H9 (cell line): Measurements from ENCODE around the gene PLEKHG1. TPM values are rescaled to one million over a fixed set of nuclear protein-coding genes. Genes with fewer than 3 reads are reported as not detected.

Experiments
- DNase-seq: peaks from one replicate; pipeline ENCODE4 v3.0.0-alpha.2; 2017
- H2AFZ ChIP-seq: one replicate; pipeline ENCODE4 v1.6.1; 2013; ENCODE audit warnings: mild to moderate bottlenecking, low read length, control low read depth, moderate library complexity
- H2AK5ac ChIP-seq: 2 replicates; pipeline ENCODE4 v1.6.1; 2013; ENCODE audit warnings: low read length, control low read depth, mixed read lengths; ENCODE audit not compliant: insufficient read length
- H2BK120ac ChIP-seq: one replicate; pipeline ENCODE4 v1.6.1; 2013; ENCODE audit warnings: low read depth, mild to moderate bottlenecking, low read length, control low read depth, inconsistent platforms; ENCODE audit not compliant: poor library complexity, severe bottlenecking
- H2BK12ac ChIP-seq: 2 replicates; pipeline ENCODE4 v1.6.1; 2013; ENCODE audit warnings: low read length, control low read depth, mixed read lengths, low read depth; ENCODE audit not compliant: insufficient read length
- H2BK15ac ChIP-seq: 2 replicates; pipeline ENCODE4 v1.6.1; 2013; ENCODE audit warnings: low read depth, low read length, control low read depth
- H2BK20ac ChIP-seq: one replicate; pipeline ENCODE4 v1.6.1; 2013; ENCODE audit warnings: low read depth, mild to moderate bottlenecking, low read length, control low read depth, inconsistent platforms; ENCODE audit not compliant: poor library complexity, severe bottlenecking
- H2BK5ac ChIP-seq: 2 replicates; pipeline ENCODE4 v1.6.1; 2013; ENCODE audit warnings: low read length, control low read depth, mixed read lengths; ENCODE audit not compliant: insufficient read length
- H3K14ac ChIP-seq: 2 replicates; pipeline ENCODE4 v1.6.1; 2013; ENCODE audit warnings: low read length, control low read depth; ENCODE audit not compliant: insufficient read depth
- H3K18ac ChIP-seq: 2 replicates; pipeline ENCODE4 v1.6.1; 2013; ENCODE audit warnings: low read depth, mild to moderate bottlenecking, mixed read lengths, low read length, control low read depth; ENCODE audit not compliant: insufficient read length
- H3K23ac ChIP-seq: 2 replicates; pipeline ENCODE4 v1.6.1; 2013; ENCODE audit warnings: low read length, control low read depth, mixed read lengths, low read depth; ENCODE audit not compliant: insufficient read length
- H3K23me2 ChIP-seq: 2 replicates; pipeline ENCODE4 v1.6.1; 2013; ENCODE audit warnings: low read depth, mild to moderate bottlenecking, mixed read lengths, low read length, control low read depth; ENCODE audit not compliant: insufficient read length, poor library complexity, severe bottlenecking
- H3K27ac ChIP-seq: 2 replicates; pipeline ENCODE4 v1.5.1; 2013; ENCODE audit warnings: low read length, control low read depth, mixed read lengths, low read depth; ENCODE audit not compliant: insufficient read length
- H3K27me3 ChIP-seq: 2 replicates; pipeline ENCODE4 v1.6.1; 2013; ENCODE audit warnings: low read length, control low read depth, inconsistent platforms; ENCODE audit not compliant: insufficient read depth
- H3K4ac ChIP-seq: 2 replicates; pipeline ENCODE4 v1.6.1; 2013; ENCODE audit warnings: low read depth, mild to moderate bottlenecking, control low read depth, inconsistent platforms, low read length, moderate library complexity
- H3K4me1 ChIP-seq: 2 replicates; pipeline ENCODE4 v1.6.1; 2013; ENCODE audit warnings: low read length, control low read depth, inconsistent platforms; ENCODE audit not compliant: insufficient read depth
- H3K4me2 ChIP-seq: 2 replicates; pipeline ENCODE4 v1.6.1; 2013; ENCODE audit warnings: low read length, control low read depth, mixed read lengths; ENCODE audit not compliant: insufficient read length, insufficient read depth
- H3K56ac ChIP-seq: 2 replicates; pipeline ENCODE4 v1.6.1; 2013; ENCODE audit warnings: low read depth, mild to moderate bottlenecking, mixed read lengths, low read length, control low read depth; ENCODE audit not compliant: insufficient read length
- H3K79me1 ChIP-seq: 2 replicates; pipeline ENCODE4 v1.6.1; 2013; ENCODE audit warnings: low read depth, mild to moderate bottlenecking, moderate library complexity, low read length, control low read depth, inconsistent platforms; ENCODE audit not compliant: insufficient read depth, poor library complexity, severe bottlenecking
- H3K79me2 ChIP-seq: 2 replicates; pipeline ENCODE4 v1.6.1; 2013; ENCODE audit warnings: low read length, control low read depth, inconsistent platforms; ENCODE audit not compliant: insufficient read depth
- H3K9ac ChIP-seq: 2 replicates; pipeline ENCODE4 v1.6.1; 2013; ENCODE audit warnings: low read length, control low read depth, mixed read lengths; ENCODE audit not compliant: insufficient read length; ENCODE audit errors: extremely low read depth
- H3K9me3 ChIP-seq: one replicate; pipeline ENCODE4 v1.6.1; 2013; ENCODE audit warnings: low read depth, low read length, inconsistent platforms; ENCODE audit not compliant: control insufficient read depth
- H3T11ph ChIP-seq: one replicate; pipeline ENCODE4 v1.6.1; 2013; ENCODE audit warnings: mild to moderate bottlenecking, low read length, control low read depth, inconsistent platforms
- H4K20me1 ChIP-seq: one replicate; pipeline ENCODE4 v1.6.1; 2013; ENCODE audit not compliant: control insufficient read depth, insufficient read length, insufficient read depth
- H4K5ac ChIP-seq: 2 replicates; pipeline ENCODE4 v1.6.1; 2013; ENCODE audit warnings: low read depth, mild to moderate bottlenecking, mixed read lengths, low read length, control low read depth; ENCODE audit not compliant: insufficient read length
- H4K8ac ChIP-seq: replicated peaks from 2 replicates; pipeline ENCODE4 v1.6.1; 2013; ENCODE audit warnings: low read length, control low read depth, mixed read lengths, low read depth; ENCODE audit not compliant: insufficient read length
- H4K91ac ChIP-seq: 2 replicates; pipeline ENCODE4 v1.6.1; 2013; ENCODE audit warnings: low read depth, mild to moderate bottlenecking, moderate library complexity, mixed read lengths, low read length, control low read depth; ENCODE audit not compliant: insufficient read length
- H3K27ac Mint-ChIP-seq, 3 experiments: 2 replicates in 2 of 3; 3 replicates in 1 of 3; pipeline ENCODE4 v1.8.0; 2020 to 2021; ENCODE audit warnings: mixed read lengths in 3 of 3, mild to moderate bottlenecking in 1 of 3, moderate library complexity in 1 of 3
- H3K27me3 Mint-ChIP-seq: 2 replicates; pipeline ENCODE4 v1.8.0; 2021; ENCODE audit warnings: low read depth, mild to moderate bottlenecking, moderate library complexity, mixed read lengths
- H3K36me3 Mint-ChIP-seq, 3 experiments: 2 replicates in 2 of 3; 3 replicates in 1 of 3; pipeline ENCODE4 v1.8.0; 2020 to 2021; ENCODE audit warnings: low read depth in 3 of 3, mixed read lengths in 3 of 3; ENCODE audit not compliant: insufficient read depth in 1 of 3
- H3K4me1 Mint-ChIP-seq, 2 experiments: 2 replicates each; pipeline ENCODE4 v1.8.0; 2020; ENCODE audit warnings: mixed read lengths in 2 of 2
- H3K4me3 Mint-ChIP-seq, 2 experiments: 2 replicates in 1 of 2; 3 replicates in 1 of 2; pipeline ENCODE4 v1.8.0; 2020 to 2021; ENCODE audit warnings: mild to moderate bottlenecking in 2 of 2, mixed read lengths in 2 of 2, moderate library complexity in 1 of 2
- H3K9me3 Mint-ChIP-seq, 2 experiments: 2 replicates in 1 of 2; 3 replicates in 1 of 2; pipeline ENCODE4 v1.8.0; 2020; ENCODE audit warnings: mild to moderate bottlenecking in 2 of 2, mixed read lengths in 2 of 2, moderate library complexity in 1 of 2
- WGBS: extraction: QIAGEN DNeasy Blood & Tissue Kit; methylation state at CpG from one replicate; pipeline ENCODE4 v1.1.7; 2013; ENCODE audit warnings: missing lambda C conversion rate, low lambda C conversion rate, mixed read lengths; ENCODE audit not compliant: insufficient read length; ENCODE audit errors: extremely low coverage; 5-methylcytosine and 5-hydroxymethylcytosine counted together
- total RNA-seq: library from RNA; stranded (reverse); gene quantifications from 2 replicates; pipeline ENCODE4 v1.2.1, GENCODE V29; 2021
- TF ChIP-seq, protein P1 (sequence below): fragments of 200-600 bp; sonication (generic); conservative IDR thresholded peaks from 3 replicates; pipeline ENCODE4 v1.8.0; 2021; ENCODE audit warnings: antibody characterized with exemption, mild to moderate bottlenecking

Gene PLEKHG1
- total RNA-seq, 1 experiment from 2014 or later: 1.0 TPM

DNA sequence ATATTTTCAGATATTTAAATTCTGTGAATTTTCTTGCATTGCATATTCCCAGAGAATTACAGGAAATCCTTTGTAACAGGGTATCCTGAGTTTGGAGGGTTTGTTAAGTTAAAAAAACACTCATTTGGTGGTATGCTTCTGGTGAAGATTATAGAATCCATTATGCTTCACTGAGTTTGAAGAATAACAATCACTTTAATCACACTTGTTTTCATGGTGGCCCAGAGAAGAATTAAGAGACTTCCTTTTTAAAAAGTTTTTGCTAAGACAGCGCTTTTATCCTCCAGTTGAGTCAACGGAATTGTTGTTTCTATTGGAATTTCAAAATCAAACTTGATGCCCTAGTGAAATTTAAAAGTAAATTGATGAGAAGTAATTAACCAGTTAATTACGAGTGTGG, 17.4 kb downstream of the PLEKHG1 start:
- WGBS: no CpG with 5 or more reads among the region's 3 CpGs
- peaks cover 8% of the 10 kb centered on the region for H3K27me3 Mint-ChIP-seq
- H2BK12ac ChIP-seq: no peak overlapping the region
- H3K14ac ChIP-seq: no peak overlapping the region
- TF ChIP-seq, protein P1, sequence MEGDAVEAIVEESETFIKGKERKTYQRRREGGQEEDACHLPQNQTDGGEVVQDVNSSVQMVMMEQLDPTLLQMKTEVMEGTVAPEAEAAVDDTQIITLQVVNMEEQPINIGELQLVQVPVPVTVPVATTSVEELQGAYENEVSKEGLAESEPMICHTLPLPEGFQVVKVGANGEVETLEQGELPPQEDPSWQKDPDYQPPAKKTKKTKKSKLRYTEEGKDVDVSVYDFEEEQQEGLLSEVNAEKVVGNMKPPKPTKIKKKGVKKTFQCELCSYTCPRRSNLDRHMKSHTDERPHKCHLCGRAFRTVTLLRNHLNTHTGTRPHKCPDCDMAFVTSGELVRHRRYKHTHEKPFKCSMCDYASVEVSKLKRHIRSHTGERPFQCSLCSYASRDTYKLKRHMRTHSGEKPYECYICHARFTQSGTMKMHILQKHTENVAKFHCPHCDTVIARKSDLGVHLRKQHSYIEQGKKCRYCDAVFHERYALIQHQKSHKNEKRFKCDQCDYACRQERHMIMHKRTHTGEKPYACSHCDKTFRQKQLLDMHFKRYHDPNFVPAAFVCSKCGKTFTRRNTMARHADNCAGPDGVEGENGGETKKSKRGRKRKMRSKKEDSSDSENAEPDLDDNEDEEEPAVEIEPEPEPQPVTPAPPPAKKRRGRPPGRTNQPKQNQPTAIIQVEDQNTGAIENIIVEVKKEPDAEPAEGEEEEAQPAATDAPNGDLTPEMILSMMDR: no peak
- H4K5ac ChIP-seq: no peak overlapping the region
- H3K27me3 ChIP-seq: no peaks in the 10 kb centered on the region; the same call in 1 of the 2 replicates
- no peak overlapping the region for H3K56ac ChIP-seq
- no peaks in the 10 kb centered on the region for H4K20me1 ChIP-seq
- H3K18ac ChIP-seq: no peak overlapping the region
- no peak overlapping the region for H3K9ac ChIP-seq
- H3K4me1 ChIP-seq: no peaks in the 10 kb centered on the region
- H2AFZ ChIP-seq: no peak overlapping the region
- H2BK120ac ChIP-seq: no peak overlapping the region
- H2BK5ac ChIP-seq: no peak overlapping the region
- peaks cover 0 to 2% of the 10 kb centered on the region in 2 experiments; a peak in 1 of 4 replicates for H3K4me1 Mint-ChIP-seq
- H3K27ac ChIP-seq: no peak overlapping the region
- H2BK20ac ChIP-seq: no peak overlapping the region
- H3K23ac ChIP-seq: no peak overlapping the region
- no peak overlapping the region for H3K27ac Mint-ChIP-seq
- H3K9me3 Mint-ChIP-seq: no peaks in the 10 kb centered on the region
- H2BK15ac ChIP-seq: no peak overlapping the region
- H3K79me2 ChIP-seq: no peaks in the 10 kb centered on the region
- no peaks in the 10 kb centered on the region for H3K23me2 ChIP-seq
- no peaks in the 10 kb centered on the region for H3K9me3 ChIP-seq
- no peak overlapping the region for H2AK5ac ChIP-seq
- no peaks in the 10 kb centered on the region for H3K36me3 Mint-ChIP-seq
- no peaks in the 10 kb centered on the region for H3K79me1 ChIP-seq
- H4K8ac ChIP-seq: no peak overlapping the region
- no peak overlapping the region for H3K4ac ChIP-seq
- no peak overlapping the region for H3T11ph ChIP-seq
- no peak overlapping the region for H3K4me3 Mint-ChIP-seq
- no peak overlapping the region for H4K91ac ChIP-seq
- no peak for DNase-seq
- no peak overlapping the region for H3K4me2 ChIP-seq
